GM12801 (cell line): Measurements from ENCODE around the gene KNSTRN.

Experiments
- CTCF ChIP-seq: IDR thresholded peaks from one replicate; pipeline ENCODE4 v1.5.1; 2011; ENCODE audit warnings: control low read depth; ENCODE audit not compliant: insufficient read length; ENCODE audit errors: extremely low read depth

The KNSTRN gene

GRCh38 chr15:40418126-40418525 is 35.6 kb downstream of the KNSTRN start:
- TF ChIP-seq CTCF: no peak

- no peak for TF ChIP-seq CTCF
These were observed 37.7 kb downstream of the KNSTRN start for GRCh38 chr15:40420071-40420713.

GRCh38 chr15:40420793-40421192 is 38.3 kb downstream of the KNSTRN start:
- TF ChIP-seq CTCF: no peak

- no peak for TF ChIP-seq CTCF
These were observed 39.0 kb downstream of the KNSTRN start for GRCh38 chr15:40421246-40422157.

- no peak for TF ChIP-seq CTCF
These were observed 42.1 kb downstream of the KNSTRN start for GRCh38 chr15:40424483-40425115.

- TF ChIP-seq CTCF: no peak
These were observed 43.2 kb downstream of the KNSTRN start for GRCh38 chr15:40425681-40426080.

- no peak for TF ChIP-seq CTCF
These were observed 44.7 kb downstream of the KNSTRN start for GRCh38 chr15:40427188-40427587.
